PFSK-1 (cell line): ENCODE measurements around the gene ATP11B.

Source experiments
- FOXP2 ChIP-seq: optimal IDR thresholded peaks from 2 replicates; pipeline ENCODE3; 2011; ENCODE audit warnings: borderline replicate concordance, control low read depth, inconsistent platforms; ENCODE audit not compliant: insufficient read depth; ENCODE audit errors: extremely low read length, extremely low read depth
- TAF1 ChIP-seq: IDR thresholded peaks from 2 replicates; pipeline ENCODE4 v1.6.1; 2012; ENCODE audit warnings: low read length, control low read depth, borderline replicate concordance; ENCODE audit not compliant: insufficient read depth

- TF ChIP-seq FOXP2 (no peak), TAF1 (no peak)
Observed at GRCh38 chr3:182969277-182969676, 176.0 kb downstream of the ATP11B start.
